ENCODE measurements around the gene HOXB1.

DNA sequence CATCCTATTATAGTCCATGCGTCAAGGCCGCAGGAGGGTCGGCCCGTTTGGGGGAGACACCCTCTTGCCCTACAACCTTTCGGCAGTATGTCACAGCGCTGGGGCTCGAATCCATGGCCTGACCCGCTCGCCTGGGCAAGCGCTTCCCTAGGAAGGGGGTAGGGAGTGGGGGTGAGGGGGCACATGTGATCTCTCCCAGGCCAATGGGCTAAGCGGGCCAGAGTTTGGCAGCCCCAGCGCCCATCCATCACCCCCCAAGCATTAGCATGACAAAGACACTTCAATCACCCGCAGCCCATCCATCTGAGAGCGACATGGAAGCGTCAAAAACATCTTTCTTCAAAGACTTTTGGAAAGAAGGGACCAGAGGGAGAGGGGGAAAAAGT, at the start of gene HOXB1:
- TF ChIP-seq, protein P1, sequence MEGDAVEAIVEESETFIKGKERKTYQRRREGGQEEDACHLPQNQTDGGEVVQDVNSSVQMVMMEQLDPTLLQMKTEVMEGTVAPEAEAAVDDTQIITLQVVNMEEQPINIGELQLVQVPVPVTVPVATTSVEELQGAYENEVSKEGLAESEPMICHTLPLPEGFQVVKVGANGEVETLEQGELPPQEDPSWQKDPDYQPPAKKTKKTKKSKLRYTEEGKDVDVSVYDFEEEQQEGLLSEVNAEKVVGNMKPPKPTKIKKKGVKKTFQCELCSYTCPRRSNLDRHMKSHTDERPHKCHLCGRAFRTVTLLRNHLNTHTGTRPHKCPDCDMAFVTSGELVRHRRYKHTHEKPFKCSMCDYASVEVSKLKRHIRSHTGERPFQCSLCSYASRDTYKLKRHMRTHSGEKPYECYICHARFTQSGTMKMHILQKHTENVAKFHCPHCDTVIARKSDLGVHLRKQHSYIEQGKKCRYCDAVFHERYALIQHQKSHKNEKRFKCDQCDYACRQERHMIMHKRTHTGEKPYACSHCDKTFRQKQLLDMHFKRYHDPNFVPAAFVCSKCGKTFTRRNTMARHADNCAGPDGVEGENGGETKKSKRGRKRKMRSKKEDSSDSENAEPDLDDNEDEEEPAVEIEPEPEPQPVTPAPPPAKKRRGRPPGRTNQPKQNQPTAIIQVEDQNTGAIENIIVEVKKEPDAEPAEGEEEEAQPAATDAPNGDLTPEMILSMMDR (IDR thresholded peaks at IDR 0.05), result no peak
- no peak for TF ChIP-seq POLR2A (IDR thresholded peaks at IDR 0.05)
